ENCODE measurements around the gene MPHOSPH6.

DNA sequence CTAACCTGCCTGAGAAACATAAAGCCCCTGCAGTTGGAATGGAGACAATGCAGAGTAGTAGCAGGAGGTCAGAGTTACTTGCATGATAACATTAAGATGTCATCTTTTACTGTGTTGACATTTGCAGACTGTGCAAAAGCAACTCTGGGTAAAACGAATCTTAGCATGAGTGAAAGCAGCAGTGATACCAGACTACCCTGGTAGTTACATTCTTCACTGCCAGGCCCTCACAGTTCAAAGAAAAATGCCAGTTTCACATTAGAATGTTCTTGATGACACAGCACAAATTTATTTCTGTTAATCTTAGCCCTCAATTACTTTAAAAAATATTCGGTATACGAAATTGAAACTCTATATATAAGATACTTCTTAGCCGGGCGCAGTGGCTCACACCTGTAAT lies 12.2 kb downstream of the MPHOSPH6 start:
- TF ChIP-seq, protein P1, sequence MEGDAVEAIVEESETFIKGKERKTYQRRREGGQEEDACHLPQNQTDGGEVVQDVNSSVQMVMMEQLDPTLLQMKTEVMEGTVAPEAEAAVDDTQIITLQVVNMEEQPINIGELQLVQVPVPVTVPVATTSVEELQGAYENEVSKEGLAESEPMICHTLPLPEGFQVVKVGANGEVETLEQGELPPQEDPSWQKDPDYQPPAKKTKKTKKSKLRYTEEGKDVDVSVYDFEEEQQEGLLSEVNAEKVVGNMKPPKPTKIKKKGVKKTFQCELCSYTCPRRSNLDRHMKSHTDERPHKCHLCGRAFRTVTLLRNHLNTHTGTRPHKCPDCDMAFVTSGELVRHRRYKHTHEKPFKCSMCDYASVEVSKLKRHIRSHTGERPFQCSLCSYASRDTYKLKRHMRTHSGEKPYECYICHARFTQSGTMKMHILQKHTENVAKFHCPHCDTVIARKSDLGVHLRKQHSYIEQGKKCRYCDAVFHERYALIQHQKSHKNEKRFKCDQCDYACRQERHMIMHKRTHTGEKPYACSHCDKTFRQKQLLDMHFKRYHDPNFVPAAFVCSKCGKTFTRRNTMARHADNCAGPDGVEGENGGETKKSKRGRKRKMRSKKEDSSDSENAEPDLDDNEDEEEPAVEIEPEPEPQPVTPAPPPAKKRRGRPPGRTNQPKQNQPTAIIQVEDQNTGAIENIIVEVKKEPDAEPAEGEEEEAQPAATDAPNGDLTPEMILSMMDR (IDR thresholded peaks at IDR 0.05): no peak
- no peak for TF ChIP-seq POLR2A (IDR thresholded peaks at IDR 0.05)
